Uterus (tissue), 4 donors: ENCODE results near the gene ARMC5. TPM values are rescaled to one million over a fixed set of nuclear protein-coding genes. Genes with fewer than 3 reads are reported as not detected.
"Not testable (repeated sequence)": the region's sequence is repeated elsewhere in the genome, so short reads cannot be mapped to it uniquely, and the experiment has no call there.

Experiments
- DNase-seq, 2 donors: peaks; one replicate each; pipeline ENCODE4 v3.0.0-alpha.2; 2019 to 2020
- H3K27ac ChIP-seq, 2 donors: fragments of 200-600 bp; sonication (generic); 1 replicate in 1 of 2; 2 replicates in 1 of 2; pipeline ENCODE4 v1.5.1; 2016 to 2018
- H3K27me3 ChIP-seq, 2 donors: fragments of 200-600 bp; sonication (generic); one replicate each; pipeline ENCODE4 v1.5.1; 2018 to 2019; ENCODE audit warnings: control low read depth in 1 of 2
- H3K36me3 ChIP-seq, 2 donors: fragments of 200-600 bp; sonication (generic); one replicate each; pipeline ENCODE4 v1.5.1; 2019; ENCODE audit warnings: control low read depth in 1 of 2
- H3K4me1 ChIP-seq, 2 donors: fragments of 200-600 bp; sonication (generic); one replicate each; pipeline ENCODE4 v1.5.1; 2018 to 2019; ENCODE audit warnings: control low read depth in 1 of 2
- H3K4me3 ChIP-seq, 2 donors: fragments of 200-600 bp; sonication (generic); 1 replicate in 1 of 2; 2 replicates in 1 of 2; pipeline ENCODE4 v1.5.1; 2018 to 2019; ENCODE audit warnings: mild to moderate bottlenecking in 1 of 2
- H3K9me3 ChIP-seq, 2 donors: fragments of 200-600 bp; sonication (generic); one replicate each; pipeline ENCODE4 v1.5.1; 2019; ENCODE audit warnings: control low read depth in 1 of 2
- CTCF ChIP-seq, 4 experiments: fragments of 200-600 bp in 2 of 4; fragments of 450-650 bp in 2 of 4; sonication (generic) in 2 of 4; IDR thresholded peaks; one replicate each; pipeline ENCODE4 v1.5.1; 2016 to 2019; ENCODE audit warnings: antibody characterized with exemption in 4 of 4, mild to moderate bottlenecking in 2 of 4, moderate library complexity in 1 of 4
- POLR2A ChIP-seq, 2 donors: fragments of 450-650 bp; IDR thresholded peaks; one replicate each; pipeline ENCODE4 v1.6.1; 2016; ENCODE audit warnings: antibody characterized with exemption in 2 of 2, mild to moderate bottlenecking in 1 of 2, moderate library complexity in 1 of 2
- intact Hi-C: fragments of 100-400 bp; cut with DNase I; formaldehyde crosslinking; loops from one replicate; pipeline ENCODE4 v1.15.1; 2023; ENCODE audit warnings: low total_unique reads
- total RNA-seq, 4 donors: library from RNA; depleted of rRNA in 3 of 4; stranded (reverse); fragments of >200 nt in 3 of 4; gene quantifications; one replicate each; pipeline versions ENCODE4 v1.1.0 to v1.2.4, GENCODE V29; 2014 to 2023
- donor health status: DM: yes; HTN: yes; CAD: no.

Gene ARMC5
- total RNA-seq, 4 donors from 2014 or later, result 2.1 to 12.7 (median 8.0) TPM

GRCh38 chr16:31440516-31441184, 18.7 kb upstream of the ARMC5 start:
- Histone ChIP-seq H3K4me3 (no peak overlapping the region), H3K27me3 (no peaks in the 10 kb centered on the region), H3K9me3 (no peaks in the 10 kb centered on the region), H3K4me1 (no peaks in the 10 kb centered on the region), H3K27ac (no peak overlapping the region), H3K36me3 (no peaks in the 10 kb centered on the region)
- DNase-seq, result no peak
- intact Hi-C loops, result loop anchor here (10.0 kb wide), 1 partner anchor 456 kb away; the partner anchor contains the start of gene HSD3B7
- TF ChIP-seq POLR2A (IDR thresholded peaks at IDR 0.05) (no peak), CTCF (IDR thresholded peaks at IDR 0.05) (no peak)

GRCh38 chr16:31441956-31442355, 17.3 kb upstream of the ARMC5 start:
- Histone ChIP-seq H3K9me3 (no peaks in the 10 kb centered on the region), H3K27me3 (no peaks in the 10 kb centered on the region), H3K27ac (peak overlapping the region; percentile 89 to 92), H3K36me3 (no peaks in the 10 kb centered on the region), H3K4me3 (peak overlapping the region; percentile 59 to 79), H3K4me1 (no peaks in the 10 kb centered on the region)
- DNase-seq, result no peak
- intact Hi-C loops, result loop anchor here (10.0 kb wide), 1 partner anchor 457 kb away; the partner anchor contains the start of gene HSD3B7
- TF ChIP-seq CTCF (IDR thresholded peaks at IDR 0.05) (no peak), POLR2A (IDR thresholded peaks at IDR 0.05) (no peak)

- H3K4me3 ChIP-seq, DNase-seq, H3K9me3 ChIP-seq, H3K4me1 ChIP-seq, H3K27me3 ChIP-seq, H3K36me3 ChIP-seq, H3K27ac ChIP-seq: not testable (repeated sequence)
- intact Hi-C loops, result loop anchor here (10.0 kb wide), 1 partner anchor 461 kb away; the partner anchor contains the start of gene HSD3B7
Observed at GRCh38 chr16:31445931-31446330, 13.4 kb upstream of the ARMC5 start.

- H3K27ac ChIP-seq, result peak overlapping the region; percentile 73 to 76
- peaks cover 3 to 19% of the 10 kb centered on the region in 2 donors for H3K4me1 ChIP-seq
- H3K36me3 ChIP-seq, result no peaks in the 10 kb centered on the region
Observed at GRCh38 chr16:31451201-31451600, 8.1 kb upstream of the ARMC5 start.

GRCh38 chr16:31451681-31452351, 7.5 kb upstream of the ARMC5 start:
- H3K4me1 ChIP-seq, result peaks cover 3 to 25% of the 10 kb centered on the region in 2 donors
- H3K27me3 ChIP-seq, result no peaks in the 10 kb centered on the region
- H3K4me3 ChIP-seq, result no peak overlapping the region
- no peak for TF ChIP-seq POLR2A (IDR thresholded peaks at IDR 0.05)
- TF ChIP-seq CTCF (IDR thresholded peaks at IDR 0.05), result peak; percentile 26 to 57 (median 40)
- no peaks in the 10 kb centered on the region for H3K9me3 ChIP-seq
- H3K36me3 ChIP-seq, result no peaks in the 10 kb centered on the region
- DNase-seq, result peak in 1 of 2 donors; percentile 57
- intact Hi-C loops, result no loop called here
- peak overlapping the region; percentile 73 to 76 for H3K27ac ChIP-seq

More at GRCh38 chr16:31451201-31451600, 8.1 kb upstream of the ARMC5 start:
- no peak overlapping the region for H3K4me3 ChIP-seq
- intact Hi-C loops, result no loop called here
- no peak for DNase-seq
- no peak for TF ChIP-seq CTCF (IDR thresholded peaks at IDR 0.05)
- TF ChIP-seq POLR2A (IDR thresholded peaks at IDR 0.05), result no peak
- no peaks in the 10 kb centered on the region for H3K27me3 ChIP-seq
- no peaks in the 10 kb centered on the region for H3K9me3 ChIP-seq
